Measurements from ENCODE around the gene ITGA3. TPM values are rescaled to one million over a fixed set of nuclear protein-coding genes. Genes with fewer than 3 reads are reported as not detected.

ITGA3 gene
- total RNA-seq, 1 donor, result 35.1 TPM

DNA sequence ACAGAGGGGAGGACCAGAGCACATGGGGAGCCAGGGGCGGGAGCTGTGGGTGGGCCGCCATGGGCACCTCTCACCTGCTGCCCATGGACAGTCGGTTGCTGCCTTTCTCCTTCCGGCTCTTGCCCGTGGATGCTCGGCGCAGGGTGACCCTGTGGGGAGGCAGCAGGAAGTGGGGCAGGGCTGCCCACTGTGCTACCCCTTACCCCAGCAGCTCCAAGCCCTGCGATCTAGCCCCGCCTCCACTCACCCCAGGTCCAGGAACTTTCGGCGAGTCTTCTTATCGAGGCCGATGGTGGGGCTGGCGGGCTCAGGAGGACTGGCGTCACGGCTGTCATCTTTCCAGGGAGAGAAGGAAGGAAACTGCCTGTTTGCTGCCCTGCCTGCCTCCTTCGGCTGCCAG, 59.8 kb downstream of the ITGA3 start:
- no peak for DNase-seq (ENCODE audit: low read depth)
- no peak overlapping the region for H3K4me3 ChIP-seq (ENCODE audit: low read depth, low read length)
- TF ChIP-seq, protein P1, sequence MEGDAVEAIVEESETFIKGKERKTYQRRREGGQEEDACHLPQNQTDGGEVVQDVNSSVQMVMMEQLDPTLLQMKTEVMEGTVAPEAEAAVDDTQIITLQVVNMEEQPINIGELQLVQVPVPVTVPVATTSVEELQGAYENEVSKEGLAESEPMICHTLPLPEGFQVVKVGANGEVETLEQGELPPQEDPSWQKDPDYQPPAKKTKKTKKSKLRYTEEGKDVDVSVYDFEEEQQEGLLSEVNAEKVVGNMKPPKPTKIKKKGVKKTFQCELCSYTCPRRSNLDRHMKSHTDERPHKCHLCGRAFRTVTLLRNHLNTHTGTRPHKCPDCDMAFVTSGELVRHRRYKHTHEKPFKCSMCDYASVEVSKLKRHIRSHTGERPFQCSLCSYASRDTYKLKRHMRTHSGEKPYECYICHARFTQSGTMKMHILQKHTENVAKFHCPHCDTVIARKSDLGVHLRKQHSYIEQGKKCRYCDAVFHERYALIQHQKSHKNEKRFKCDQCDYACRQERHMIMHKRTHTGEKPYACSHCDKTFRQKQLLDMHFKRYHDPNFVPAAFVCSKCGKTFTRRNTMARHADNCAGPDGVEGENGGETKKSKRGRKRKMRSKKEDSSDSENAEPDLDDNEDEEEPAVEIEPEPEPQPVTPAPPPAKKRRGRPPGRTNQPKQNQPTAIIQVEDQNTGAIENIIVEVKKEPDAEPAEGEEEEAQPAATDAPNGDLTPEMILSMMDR (IDR thresholded peaks at IDR 0.05; ENCODE audit: insufficient read depth, low read length), result no peak

DNA sequence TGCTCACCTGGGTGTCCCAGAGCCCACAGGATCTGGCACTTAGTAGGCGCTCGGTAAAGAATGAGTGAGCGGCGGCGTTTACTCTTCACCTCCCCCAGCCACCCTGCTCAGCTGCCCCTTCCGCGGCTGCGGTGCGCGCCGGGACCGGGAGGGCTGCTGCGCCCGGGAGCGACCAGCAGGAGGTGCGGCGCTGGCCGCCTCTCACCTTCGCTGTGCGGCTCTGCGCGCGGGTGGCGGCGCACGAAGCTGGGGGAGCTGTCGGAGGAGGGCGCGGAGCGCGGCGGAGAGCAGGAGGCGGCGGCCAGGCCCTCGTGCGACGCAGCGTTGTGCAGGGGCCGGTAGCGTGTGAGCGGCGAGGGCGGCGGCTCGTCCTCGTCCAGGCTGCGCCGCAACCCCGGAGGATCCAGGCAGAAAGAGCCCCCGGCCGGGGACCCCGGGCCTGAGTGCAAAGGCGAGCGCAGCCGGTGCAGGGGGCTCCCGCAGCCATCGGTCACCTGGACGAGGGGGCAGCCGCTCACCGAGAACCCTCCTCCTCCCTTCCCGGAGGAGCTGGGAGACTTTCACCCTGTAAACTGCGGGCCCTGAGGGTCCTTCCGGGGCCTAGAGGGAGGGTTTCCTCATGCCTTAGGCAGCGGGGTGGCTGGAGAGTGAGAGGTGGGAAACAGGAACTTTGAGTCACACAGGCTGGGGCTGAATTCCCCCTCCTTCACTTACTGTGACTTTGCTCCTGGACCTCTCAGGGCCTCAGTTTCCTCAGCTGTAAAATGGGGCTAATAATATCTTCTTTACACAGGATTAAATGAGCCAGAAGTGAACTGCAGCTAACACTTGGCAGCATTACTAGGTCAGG, 61.5 kb downstream of the ITGA3 start:
- TF ChIP-seq, protein P1 (IDR thresholded peaks at IDR 0.05; ENCODE audit: insufficient read depth, low read length), result peak; percentile 56
- peak overlapping the region; percentile 5 for H3K4me3 ChIP-seq (ENCODE audit: low read depth, low read length)
- peak; percentile 50 for DNase-seq (ENCODE audit: low read depth)

DNA sequence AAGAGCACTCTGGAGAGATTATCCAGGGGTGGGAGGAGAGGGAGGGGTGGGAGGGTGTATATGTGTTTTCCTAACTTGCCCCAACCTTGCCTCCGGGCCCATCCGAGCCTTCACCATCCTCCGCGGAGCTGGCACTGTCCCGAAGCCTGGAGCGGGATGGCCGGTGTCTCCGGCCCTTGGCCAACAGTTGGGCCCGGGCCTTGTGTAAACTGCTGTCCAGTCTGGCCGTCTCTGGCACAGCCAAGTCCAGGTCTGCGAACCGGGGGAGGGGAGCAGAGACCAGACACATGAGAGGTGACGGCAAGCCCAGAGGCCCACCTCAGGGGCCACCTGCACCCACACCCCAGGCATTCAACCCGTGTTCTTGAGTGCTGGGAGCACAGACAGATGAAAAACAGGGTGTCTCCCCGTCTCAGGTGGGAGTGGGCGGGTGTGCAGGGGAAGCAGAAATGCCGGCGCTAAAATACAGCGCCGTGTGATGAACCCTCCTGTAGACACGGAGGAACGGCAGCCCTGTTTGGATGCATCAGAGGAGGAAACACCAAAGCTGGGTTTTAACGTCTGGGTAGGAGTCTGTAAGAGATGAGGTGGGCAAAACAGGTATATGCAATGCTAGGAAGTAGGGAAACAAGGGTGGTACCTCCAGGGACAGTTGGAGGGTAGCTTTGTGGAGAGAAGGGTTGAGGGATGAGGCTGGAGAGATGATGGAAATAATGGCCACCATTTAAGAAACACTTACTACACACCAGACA, 62.3 kb downstream of the ITGA3 start:
- DNase-seq (ENCODE audit: low read depth), result no peak
- TF ChIP-seq, protein P1 (IDR thresholded peaks at IDR 0.05; ENCODE audit: insufficient read depth, low read length), result no peak
- no peak overlapping the region for H3K4me3 ChIP-seq (ENCODE audit: low read depth, low read length)

DNA sequence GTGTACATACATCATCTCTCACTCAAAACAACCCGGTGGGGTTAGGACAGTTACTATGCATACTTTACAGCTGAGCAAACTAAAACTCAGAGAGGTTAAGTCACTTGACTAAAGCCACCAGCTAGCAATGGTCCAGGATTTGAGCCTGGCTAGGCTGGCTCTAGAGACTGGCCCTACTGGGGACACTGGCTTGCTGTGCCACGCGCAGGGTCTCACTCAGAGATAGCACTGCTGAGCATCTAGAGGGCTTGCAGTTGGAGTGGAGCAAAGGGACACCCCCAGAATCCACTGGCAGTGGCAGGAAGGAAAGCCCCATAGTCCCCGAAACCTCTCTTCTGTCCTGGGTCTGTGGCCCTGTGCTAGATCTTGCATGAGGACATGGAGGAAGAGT, 62.9 kb downstream of the ITGA3 start:
- no peak overlapping the region for H3K4me3 ChIP-seq (ENCODE audit: low read depth, low read length)
- DNase-seq (ENCODE audit: low read depth), result no peak
- TF ChIP-seq, protein P1 (IDR thresholded peaks at IDR 0.05; ENCODE audit: insufficient read depth, low read length), result no peak

DNA sequence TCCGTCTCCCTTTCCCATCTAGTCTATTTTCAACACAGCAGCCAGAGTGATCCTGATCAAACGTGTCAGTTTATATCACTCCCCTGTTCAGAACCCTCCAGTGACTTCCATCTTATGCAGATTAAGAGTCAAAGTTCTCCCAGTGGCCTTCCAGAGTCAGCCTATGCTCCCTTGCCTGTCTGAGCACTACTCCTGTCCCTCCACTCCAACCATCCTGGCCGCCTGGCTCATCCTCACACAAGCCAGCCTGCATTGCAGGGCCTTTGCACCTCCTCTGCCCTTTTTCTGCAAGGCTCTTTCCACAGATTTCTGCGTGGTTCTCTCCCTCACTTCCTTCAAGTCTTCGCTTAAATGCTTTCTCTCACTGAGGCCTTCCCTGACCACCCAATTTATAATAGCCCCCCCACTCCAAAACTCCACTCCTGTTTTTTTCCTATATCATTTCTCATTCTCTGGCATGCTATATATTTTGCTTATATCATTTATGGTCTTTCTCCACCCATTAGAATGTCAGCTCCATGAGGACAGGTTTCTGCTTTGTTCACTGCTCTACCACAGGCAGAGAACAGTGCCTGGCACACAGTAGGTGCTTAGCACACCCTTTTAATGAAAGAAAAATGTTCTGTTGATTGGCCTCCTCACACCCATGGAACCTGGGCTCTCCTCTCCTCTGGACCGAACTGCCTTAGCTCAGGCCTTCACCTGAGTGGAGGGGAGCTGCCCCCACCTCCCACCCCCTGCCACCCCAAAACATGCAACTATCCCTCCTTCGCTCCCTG, 64.8 kb downstream of the ITGA3 start:
- TF ChIP-seq, protein P1 (IDR thresholded peaks at IDR 0.05; ENCODE audit: insufficient read depth, low read length), result no peak
- DNase-seq (ENCODE audit: low read depth), result no peak
- no peak overlapping the region for H3K4me3 ChIP-seq (ENCODE audit: low read depth, low read length)

DNA sequence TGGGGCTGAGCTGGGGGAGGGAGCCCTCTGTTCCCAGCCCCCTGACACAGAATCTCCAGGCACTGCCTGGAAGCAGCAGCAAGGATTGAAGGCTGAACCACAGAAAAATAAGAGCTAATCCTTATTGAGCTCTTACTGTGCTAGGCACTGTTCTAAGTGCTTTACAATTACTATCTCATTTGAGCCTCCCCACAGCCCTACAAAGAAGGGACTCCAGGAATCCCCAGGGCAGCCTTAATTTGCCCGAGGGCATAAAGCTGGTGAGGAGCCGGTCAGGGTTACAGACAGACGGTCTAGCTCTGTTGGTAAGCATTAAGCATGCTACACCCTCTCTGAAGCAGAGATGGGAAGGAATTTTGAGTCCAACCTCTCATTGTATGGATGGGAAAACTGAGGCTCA, 67.0 kb downstream of the ITGA3 start:
- no peak overlapping the region for H3K4me3 ChIP-seq (ENCODE audit: low read depth, low read length)
- no peak for DNase-seq (ENCODE audit: low read depth)
- TF ChIP-seq, protein P1 (IDR thresholded peaks at IDR 0.05; ENCODE audit: insufficient read depth, low read length), result no peak

Measured in fibroblast of the aortic adventitia (primary cell).